Activated naive CD8-positive, alpha-beta T cell treated with anti-CD3 and anti-CD28 coated beads, Interleukin-2, amount 50 U/mL, for 24 hours (primary cell): ENCODE measurements around the gene CEP120.
"Not testable (repeated sequence)": the region's sequence is repeated elsewhere in the genome, so short reads cannot be mapped to it uniquely, and the experiment has no call there.

ENCODE experiments used
- ATAC-seq: fragments of 150-1000 bp; cut with Tn5 transposase; one replicate; pipeline ENCODE4 v1.10.0; 2021
- DNase-seq: peaks from one replicate; pipeline ENCODE4 v3.0.0; 2021
- H3K27ac Mint-ChIP-seq: one replicate; pipeline ENCODE4 v1.8.0; 2021; ENCODE audit warnings: mild to moderate bottlenecking, mixed read lengths
- H3K27me3 Mint-ChIP-seq: one replicate; pipeline ENCODE4 v1.8.0; 2021; ENCODE audit warnings: mixed read lengths
- H3K36me3 Mint-ChIP-seq: one replicate; pipeline ENCODE4 v1.8.0; 2021; ENCODE audit warnings: low read depth, mixed read lengths
- H3K4me1 Mint-ChIP-seq: one replicate; pipeline ENCODE4 v1.8.0; 2021; ENCODE audit warnings: mixed read lengths
- H3K4me3 Mint-ChIP-seq: one replicate; pipeline ENCODE4 v1.8.0; 2021; ENCODE audit warnings: mild to moderate bottlenecking, moderate library complexity, mixed read lengths
- H3K9me3 Mint-ChIP-seq: one replicate; pipeline ENCODE4 v1.8.0; 2021; ENCODE audit warnings: mixed read lengths

CEP120 gene

GRCh38 chr5:123429221-123429954 is 6.2 kb upstream of the CEP120 start:
- peaks cover 20% of the 10 kb centered on the region for H3K4me1 Mint-ChIP-seq
- H3K4me3 Mint-ChIP-seq, result no peak overlapping the region
- DNase-seq, result no peak
- H3K36me3 Mint-ChIP-seq, result no peaks in the 10 kb centered on the region
- no peak overlapping the region for H3K27ac Mint-ChIP-seq
- H3K27me3 Mint-ChIP-seq, result no peaks in the 10 kb centered on the region
- ATAC-seq, result no peak
- no peaks in the 10 kb centered on the region for H3K9me3 Mint-ChIP-seq

- Mint-ChIP-seq H3K4me1 (peaks cover 27% of the 10 kb centered on the region), H3K27me3 (no peaks in the 10 kb centered on the region), H3K27ac (no peak overlapping the region), H3K4me3 (no peak overlapping the region), H3K9me3 (no peaks in the 10 kb centered on the region), H3K36me3 (no peaks in the 10 kb centered on the region)
- DNase-seq (no peak), ATAC-seq (no peak)
These were observed 5.5 kb upstream of the CEP120 start for GRCh38 chr5:123428521-123429220.

GRCh38 chr5:123427281-123427680 is 4.1 kb upstream of the CEP120 start:
- Mint-ChIP-seq H3K9me3 (no peaks in the 10 kb centered on the region), H3K4me3 (no peak overlapping the region)
- no peak for DNase-seq

GRCh38 chr5:123425431-123425830 is 2.2 kb upstream of the CEP120 start:
- Mint-ChIP-seq H3K27ac (peak overlapping the region; percentile 65), H3K4me3 (no peak overlapping the region), H3K9me3 (no peaks in the 10 kb centered on the region), H3K4me1 (peaks cover 28% of the 10 kb centered on the region), H3K36me3 (no peaks in the 10 kb centered on the region), H3K27me3 (no peaks in the 10 kb centered on the region)
- no peak for DNase-seq
- ATAC-seq, result no peak

More at GRCh38 chr5:123427281-123427680, 4.1 kb upstream of the CEP120 start:
- Mint-ChIP-seq H3K36me3 (no peaks in the 10 kb centered on the region), H3K27me3 (no peaks in the 10 kb centered on the region), H3K27ac (no peak overlapping the region), H3K4me1 (peaks cover 27% of the 10 kb centered on the region)
- ATAC-seq, result no peak

GRCh38 chr5:123422433-123423277 is 548 bp downstream of the CEP120 start:
- ATAC-seq (no peak), DNase-seq (no peak)
- Mint-ChIP-seq H3K36me3 (peaks cover 13% of the 10 kb centered on the region), H3K4me3 (no peak overlapping the region), H3K9me3 (no peaks in the 10 kb centered on the region), H3K27ac (no peak overlapping the region), H3K4me1 (peaks cover 34% of the 10 kb centered on the region), H3K27me3 (no peaks in the 10 kb centered on the region)

- no peak for ATAC-seq
- Mint-ChIP-seq H3K9me3 (no peaks in the 10 kb centered on the region), H3K4me1 (peaks cover 35% of the 10 kb centered on the region), H3K27me3 (no peaks in the 10 kb centered on the region), H3K27ac (no peak overlapping the region), H3K4me3 (no peak overlapping the region), H3K36me3 (peaks cover 17% of the 10 kb centered on the region)
- no peak for DNase-seq
These were observed 1.4 kb downstream of the CEP120 start for GRCh38 chr5:123421773-123422172.

- Mint-ChIP-seq H3K4me3 (no peak overlapping the region), H3K27ac (no peak overlapping the region), H3K4me1 (peaks cover 17% of the 10 kb centered on the region), H3K36me3 (peaks cover 56% of the 10 kb centered on the region), H3K9me3 (no peaks in the 10 kb centered on the region), H3K27me3 (no peaks in the 10 kb centered on the region)
- no peak for DNase-seq
- no peak for ATAC-seq
These were observed 8.2 kb downstream of the CEP120 start for GRCh38 chr5:123414974-123415373.

GRCh38 chr5:123412206-123412605 is 11.0 kb downstream of the CEP120 start:
- Mint-ChIP-seq H3K9me3 (no peaks in the 10 kb centered on the region), H3K4me3 (no peak overlapping the region), H3K36me3 (peaks cover 48% of the 10 kb centered on the region), H3K4me1 (peaks cover 10% of the 10 kb centered on the region), H3K27ac (no peak overlapping the region), H3K27me3 (no peaks in the 10 kb centered on the region)
- ATAC-seq (peak; percentile 54), DNase-seq (no peak)

- peaks cover 36% of the 10 kb centered on the region for H3K36me3 Mint-ChIP-seq
- not testable (repeated sequence) for H3K27ac Mint-ChIP-seq
These were observed 21.2 kb downstream of the CEP120 start for GRCh38 chr5:123401999-123402398.

GRCh38 chr5:123401320-123401719 is 21.9 kb downstream of the CEP120 start:
- ATAC-seq (no peak), DNase-seq (no peak)
- no peaks in the 10 kb centered on the region for H3K9me3 Mint-ChIP-seq
- peaks cover 12% of the 10 kb centered on the region for H3K4me1 Mint-ChIP-seq
- H3K27ac Mint-ChIP-seq, result no peak overlapping the region
- H3K4me3 Mint-ChIP-seq, result no peak overlapping the region
- no peaks in the 10 kb centered on the region for H3K27me3 Mint-ChIP-seq
- peaks cover 39% of the 10 kb centered on the region for H3K36me3 Mint-ChIP-seq

More at GRCh38 chr5:123401999-123402398, 21.2 kb downstream of the CEP120 start:
- not testable (repeated sequence) for H3K9me3 Mint-ChIP-seq, ATAC-seq, H3K27me3 Mint-ChIP-seq, DNase-seq, H3K4me3 Mint-ChIP-seq
- H3K4me1 Mint-ChIP-seq, result peaks cover 12% of the 10 kb centered on the region

- H3K27ac Mint-ChIP-seq, H3K9me3 Mint-ChIP-seq, H3K4me1 Mint-ChIP-seq, H3K4me3 Mint-ChIP-seq, H3K27me3 Mint-ChIP-seq, ATAC-seq, DNase-seq: not testable (repeated sequence)
- peaks cover 34% of the 10 kb centered on the region for H3K36me3 Mint-ChIP-seq
These were observed 22.3 kb downstream of the CEP120 start for GRCh38 chr5:123400870-123401291.

GRCh38 chr5:123398058-123398733 is 25.0 kb downstream of the CEP120 start:
- Mint-ChIP-seq H3K4me1 (peaks cover 3% of the 10 kb centered on the region), H3K27ac (no peak overlapping the region), H3K4me3 (no peak overlapping the region), H3K27me3 (no peaks in the 10 kb centered on the region), H3K36me3 (peaks cover 27% of the 10 kb centered on the region), H3K9me3 (no peaks in the 10 kb centered on the region)
- ATAC-seq (no peak), DNase-seq (no peak)

GRCh38 chr5:123397538-123397937 is 25.7 kb downstream of the CEP120 start:
- no peak for ATAC-seq
- no peaks in the 10 kb centered on the region for H3K27me3 Mint-ChIP-seq
- H3K4me3 Mint-ChIP-seq, result no peak overlapping the region
- H3K27ac Mint-ChIP-seq, result no peak overlapping the region
- H3K36me3 Mint-ChIP-seq, result peaks cover 25% of the 10 kb centered on the region
- no peaks in the 10 kb centered on the region for H3K9me3 Mint-ChIP-seq
- no peak for DNase-seq
- peaks cover 3% of the 10 kb centered on the region for H3K4me1 Mint-ChIP-seq

- no peaks in the 10 kb centered on the region for H3K27me3 Mint-ChIP-seq
- H3K4me3 Mint-ChIP-seq, result no peak overlapping the region
- peaks cover 24% of the 10 kb centered on the region for H3K36me3 Mint-ChIP-seq
- ATAC-seq (peak; percentile 20), DNase-seq (no peak)
- H3K4me1 Mint-ChIP-seq, result no peaks in the 10 kb centered on the region
- no peak overlapping the region for H3K27ac Mint-ChIP-seq
- no peaks in the 10 kb centered on the region for H3K9me3 Mint-ChIP-seq
These were observed 32.2 kb downstream of the CEP120 start for GRCh38 chr5:123391009-123391408.
